ENCODE results near the gene SUFU. TPM values are rescaled to one million over a fixed set of nuclear protein-coding genes. Genes with fewer than 3 reads are reported as not detected.

Gene SUFU
- total RNA-seq, 1 experiment from 2014 or later = 2.7 TPM

DNA sequence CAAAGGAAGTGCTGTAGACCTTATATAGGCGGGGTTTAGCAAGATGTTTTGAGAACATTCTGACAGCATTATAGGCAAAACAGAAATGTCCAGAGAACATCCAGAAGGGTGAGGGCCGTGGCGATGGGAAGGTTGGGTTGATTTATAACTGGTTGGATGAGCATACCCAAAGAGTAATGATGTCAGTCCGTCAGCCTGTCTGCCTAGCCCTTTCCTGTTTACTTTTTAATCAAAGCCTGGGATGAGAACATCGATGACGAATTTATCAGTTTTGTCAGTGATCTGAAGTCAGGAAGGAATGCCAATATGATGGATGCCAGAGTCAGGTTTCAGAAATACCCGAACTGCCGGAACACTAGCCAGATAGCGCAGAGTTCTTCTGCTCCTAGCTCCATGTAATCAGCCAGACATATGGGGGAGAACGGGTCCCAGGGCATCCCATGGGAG lies 106.7 kb downstream of the SUFU start:
- H3K4me2 ChIP-seq (ENCODE audit: low read length) = no peak overlapping the region
- H3K27ac ChIP-seq (ENCODE audit: low read length) = peak overlapping the region; percentile 79
- H3F3A ChIP-seq (ENCODE audit: low read length, unreplicated experiment) = no peaks in the 10 kb centered on the region
- H3K9ac ChIP-seq (ENCODE audit: low read length) = no peak overlapping the region
- no peaks in the 10 kb centered on the region for H3K9me3 ChIP-seq (ENCODE audit: low read length)
- no TSS peak for BruUV-seq (replicated peaks)
- TF ChIP-seq CTCF (conservative IDR thresholded peaks at IDR 0.05; ENCODE audit: low read depth, low read length) (no peak), EZH2phosphoT487 (IDR thresholded peaks at IDR 0.05; ENCODE audit: borderline replicate concordance, low read length) (no peak), EZH2 (IDR thresholded peaks at IDR 0.05; ENCODE audit: low read length, unreplicated experiment) (no peak)
- no peaks in the 10 kb centered on the region for H3K79me2 ChIP-seq (ENCODE audit: low read length)
- ChIA-PET POLR2A (ENCODE audit: unreplicated experiment) (no interaction called here), CTCF (no interaction called here)
- H3K27me3 ChIP-seq (ENCODE audit: low read length) = no peaks in the 10 kb centered on the region
- peaks cover 34% of the 10 kb centered on the region for H3K4me1 ChIP-seq (ENCODE audit: insufficient read depth, low read length)
- no peaks in the 10 kb centered on the region for H3K9me2 ChIP-seq (replicated peaks; ENCODE audit: low read length)
- no peaks in the 10 kb centered on the region for H3K36me3 ChIP-seq (ENCODE audit: low read depth, low read length)
- H2AFZ ChIP-seq (ENCODE audit: low read length) = no peak overlapping the region
- no peak for ATAC-seq
- intact Hi-C loops (cut with micrococcal nuclease) = no loop called here
- no peak overlapping the region for H3K4me3 ChIP-seq (ENCODE audit: low read length)
- no peaks in the 10 kb centered on the region for H4K20me1 ChIP-seq (ENCODE audit: low read length)
- DNase-seq = peak; percentile 26

DNA sequence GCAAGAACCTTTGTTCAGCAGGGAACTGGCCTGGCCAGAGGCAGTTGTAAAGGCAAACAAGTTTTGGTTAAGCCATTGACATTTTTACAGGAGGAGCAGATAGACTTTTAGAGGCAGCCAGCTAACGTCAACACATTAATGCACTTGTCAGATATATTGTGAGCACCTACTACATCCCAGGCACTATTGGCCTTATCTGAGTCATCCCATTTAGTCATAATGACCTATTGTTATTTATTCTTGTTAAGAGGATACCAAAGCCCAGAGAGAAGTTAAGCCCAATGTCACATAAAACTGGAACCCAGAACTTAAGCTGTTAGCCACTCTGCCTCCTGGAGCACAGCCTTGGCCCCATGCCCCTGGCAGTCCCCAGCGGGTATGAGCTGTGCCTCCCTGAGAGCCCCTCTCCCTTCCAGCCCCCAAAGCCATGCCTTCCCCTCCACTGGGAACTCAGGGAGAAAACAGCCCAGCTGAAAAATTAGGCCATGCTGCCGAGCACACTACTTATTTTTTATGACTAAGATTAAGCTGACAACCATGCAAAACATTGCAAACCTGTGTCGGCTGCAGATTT lies 107.8 kb downstream of the SUFU start:
- intact Hi-C loops (cut with micrococcal nuclease) = no loop called here
- H3K4me2 ChIP-seq (ENCODE audit: low read length) = peak overlapping the region; percentile 38
- peaks cover 24% of the 10 kb centered on the region for H3K4me1 ChIP-seq (ENCODE audit: insufficient read depth, low read length)
- DNase-seq (peak; percentile 77), ATAC-seq (peak; percentile 89)
- H3K36me3 ChIP-seq (ENCODE audit: low read depth, low read length) = no peaks in the 10 kb centered on the region
- BruUV-seq (replicated peaks) = no TSS peak
- H3K9me3 ChIP-seq (ENCODE audit: low read length) = no peaks in the 10 kb centered on the region
- H2AFZ ChIP-seq (ENCODE audit: low read length) = no peak overlapping the region
- H3K27ac ChIP-seq (ENCODE audit: low read length) = peak overlapping the region; percentile 79
- ChIA-PET POLR2A (ENCODE audit: unreplicated experiment) (no interaction called here), CTCF (no interaction called here)
- no peaks in the 10 kb centered on the region for H3K79me2 ChIP-seq (ENCODE audit: low read length)
- no peaks in the 10 kb centered on the region for H3K27me3 ChIP-seq (ENCODE audit: low read length)
- no peak for TF ChIP-seq EZH2 (IDR thresholded peaks at IDR 0.05; ENCODE audit: low read length, unreplicated experiment)
- no peak for TF ChIP-seq CTCF (conservative IDR thresholded peaks at IDR 0.05; ENCODE audit: low read depth, low read length)
- no peak for TF ChIP-seq EZH2phosphoT487 (IDR thresholded peaks at IDR 0.05; ENCODE audit: borderline replicate concordance, low read length)
- no peaks in the 10 kb centered on the region for H3F3A ChIP-seq (ENCODE audit: low read length, unreplicated experiment)
- H3K9me2 ChIP-seq (replicated peaks; ENCODE audit: low read length) = no peaks in the 10 kb centered on the region
- no peak overlapping the region for H3K9ac ChIP-seq (ENCODE audit: low read length)
- H4K20me1 ChIP-seq (ENCODE audit: low read length) = no peaks in the 10 kb centered on the region
- no peak overlapping the region for H3K4me3 ChIP-seq (ENCODE audit: low read length)

- BruUV-seq (replicated peaks) = no TSS peak
- Histone ChIP-seq H2AFZ (ENCODE audit: low read length) (no peak overlapping the region), H3K4me1 (ENCODE audit: insufficient read depth, low read length) (peaks cover 21% of the 10 kb centered on the region), H3K4me3 (ENCODE audit: low read length) (no peak overlapping the region), H3K9me3 (ENCODE audit: low read length) (no peaks in the 10 kb centered on the region), H3K9me2 (replicated peaks; ENCODE audit: low read length) (no peaks in the 10 kb centered on the region), H3K36me3 (ENCODE audit: low read depth, low read length) (no peaks in the 10 kb centered on the region), H3K4me2 (ENCODE audit: low read length) (no peak overlapping the region), H4K20me1 (ENCODE audit: low read length) (no peaks in the 10 kb centered on the region), H3K27me3 (ENCODE audit: low read length) (no peaks in the 10 kb centered on the region), H3K79me2 (ENCODE audit: low read length) (no peaks in the 10 kb centered on the region), H3K27ac (ENCODE audit: low read length) (no peak overlapping the region), H3F3A (ENCODE audit: low read length, unreplicated experiment) (no peaks in the 10 kb centered on the region), H3K9ac (ENCODE audit: low read length) (no peak overlapping the region)
- no peak for DNase-seq
- intact Hi-C loops (cut with micrococcal nuclease) = no loop called here
- no peak for ATAC-seq
- POLR2A ChIA-PET (ENCODE audit: unreplicated experiment) = no interaction called here
- CTCF ChIA-PET = no interaction called here
- TF ChIP-seq EZH2 (IDR thresholded peaks at IDR 0.05; ENCODE audit: low read length, unreplicated experiment) (no peak), EZH2phosphoT487 (IDR thresholded peaks at IDR 0.05; ENCODE audit: borderline replicate concordance, low read length) (no peak), CTCF (conservative IDR thresholded peaks at IDR 0.05; ENCODE audit: low read depth, low read length) (no peak)
Measured at GRCh38 chr10:102612964-102613275, 109.1 kb downstream of the SUFU start.
